GM12864 (cell line): Measurements from ENCODE around the gene ZNF329.

ENCODE experiments used
- DNase-seq: peaks from one replicate; pipeline ENCODE4 v3.0.0-alpha.2; 2011; ENCODE audit warnings: low read depth
- H3K4me3 ChIP-seq: 2 replicates; pipeline ENCODE4 v1.5.1; 2011; ENCODE audit warnings: mild to moderate bottlenecking, low read depth, low read length, control low read depth
- CTCF ChIP-seq: IDR thresholded peaks from 2 replicates; pipeline ENCODE4 v1.5.1; 2011; ENCODE audit warnings: low read depth, mild to moderate bottlenecking, moderate library complexity, low read length, control low read depth, inconsistent platforms; ENCODE audit errors: missing control alignments

ZNF329 gene

GRCh38 chr19:58170860-58171259, 20.3 kb upstream of the ZNF329 start:
- no peak for DNase-seq
- no peak for TF ChIP-seq CTCF
- H3K4me3 ChIP-seq: no peak overlapping the region

GRCh38 chr19:58166708-58167280, 16.2 kb upstream of the ZNF329 start:
- DNase-seq: no peak
- no peak for TF ChIP-seq CTCF
- H3K4me3 ChIP-seq: no peak overlapping the region

- no peak for TF ChIP-seq CTCF
- DNase-seq: no peak
- H3K4me3 ChIP-seq: no peak overlapping the region
Observed at GRCh38 chr19:58166268-58166667, 15.7 kb upstream of the ZNF329 start.

- no peak for DNase-seq
- H3K4me3 ChIP-seq: no peak overlapping the region
- no peak for TF ChIP-seq CTCF
Observed at GRCh38 chr19:58157045-58157728, 6.6 kb upstream of the ZNF329 start.

GRCh38 chr19:58154679-58155648, 4.4 kb upstream of the ZNF329 start:
- peak overlapping the region; percentile 67 for H3K4me3 ChIP-seq
- TF ChIP-seq CTCF: peak; percentile 84
- DNase-seq: peak; percentile 67

GRCh38 chr19:58154287-58154678, 3.7 kb upstream of the ZNF329 start:
- no peak for DNase-seq
- no peak for TF ChIP-seq CTCF
- peak overlapping the region; percentile 67 for H3K4me3 ChIP-seq
